Breast epithelium (tissue), 4 donors: Measurements from ENCODE around the gene SCAF8. TPM values are rescaled to one million over a fixed set of nuclear protein-coding genes. Genes with fewer than 3 reads are reported as not detected.

Experiments
- DNase-seq, 2 donors: peaks; one replicate each; pipeline ENCODE4 v3.0.0-alpha.2; 2019; ENCODE audit warnings: low spot score in 2 of 2
- H3K27ac ChIP-seq, 2 donors: fragments of 200-600 bp; sonication (generic) in 1 of 2; one replicate each; pipeline ENCODE4 v1.5.1; 2016 to 2019; ENCODE audit warnings: mild to moderate bottlenecking in 1 of 2
- H3K27me3 ChIP-seq, 2 donors: fragments of 200-600 bp; sonication (generic) in 1 of 2; one replicate each; pipeline versions ENCODE4 v1.5.1 to v1.6.0; 2017 to 2019; ENCODE audit warnings: control low read depth in 1 of 2, mild to moderate bottlenecking in 1 of 2
- H3K36me3 ChIP-seq: fragments of 200-600 bp; one replicate; pipeline ENCODE4 v1.5.1; 2019
- H3K4me1 ChIP-seq, 2 donors: fragments of 200-600 bp; sonication (generic); one replicate each; pipeline ENCODE4 v1.5.1; 2016 to 2019; ENCODE audit warnings: control low read depth in 1 of 2
- H3K4me3 ChIP-seq, 3 donors: fragments of 200-600 bp; sonication (generic); 1 replicate in 2 of 3; 2 replicates in 1 of 3; pipeline ENCODE4 v1.5.1; 2016 to 2019; ENCODE audit warnings: mild to moderate bottlenecking in 3 of 3, moderate library complexity in 2 of 3
- H3K9me3 ChIP-seq, 2 donors: fragments of 200-600 bp; sonication (generic) in 1 of 2; one replicate each; pipeline ENCODE4 v1.5.1; 2016 to 2019; ENCODE audit warnings: control low read depth in 1 of 2
- POLR2A ChIP-seq: fragments of 450-650 bp; IDR thresholded peaks from one replicate; pipeline ENCODE4 v1.6.1; 2016; ENCODE audit warnings: antibody characterized with exemption, mild to moderate bottlenecking, moderate library complexity
- POLR2AphosphoS5 ChIP-seq, 3 donors: sonication (generic); formaldehyde crosslinking; IDR thresholded peaks; one replicate each; pipeline ENCODE4 v1.6.1; 2017; ENCODE audit warnings: antibody characterized with exemption in 3 of 3
- intact Hi-C: fragments of 100-400 bp; cut with DNase I; formaldehyde crosslinking; loops from one replicate; pipeline ENCODE4 v1.15.1; 2023; ENCODE audit warnings: low total_unique reads
- total RNA-seq, 3 donors: library from RNA; depleted of rRNA; stranded (reverse); fragments of >200 nt; gene quantifications; one replicate each; pipeline ENCODE4 v1.1.0, GENCODE V29; 2016
- TF ChIP-seq, protein P1 (sequence below), 3 donors: fragments of 450-650 bp; IDR thresholded peaks; one replicate each; pipeline ENCODE4 v1.5.1; 2016 to 2017; ENCODE audit warnings: antibody characterized with exemption in 3 of 3, mild to moderate bottlenecking in 3 of 3, moderate library complexity in 3 of 3

The SCAF8 gene
- total RNA-seq, 3 donors from 2014 or later = 38.9 to 58.0 (median 41.0) TPM

DNA sequence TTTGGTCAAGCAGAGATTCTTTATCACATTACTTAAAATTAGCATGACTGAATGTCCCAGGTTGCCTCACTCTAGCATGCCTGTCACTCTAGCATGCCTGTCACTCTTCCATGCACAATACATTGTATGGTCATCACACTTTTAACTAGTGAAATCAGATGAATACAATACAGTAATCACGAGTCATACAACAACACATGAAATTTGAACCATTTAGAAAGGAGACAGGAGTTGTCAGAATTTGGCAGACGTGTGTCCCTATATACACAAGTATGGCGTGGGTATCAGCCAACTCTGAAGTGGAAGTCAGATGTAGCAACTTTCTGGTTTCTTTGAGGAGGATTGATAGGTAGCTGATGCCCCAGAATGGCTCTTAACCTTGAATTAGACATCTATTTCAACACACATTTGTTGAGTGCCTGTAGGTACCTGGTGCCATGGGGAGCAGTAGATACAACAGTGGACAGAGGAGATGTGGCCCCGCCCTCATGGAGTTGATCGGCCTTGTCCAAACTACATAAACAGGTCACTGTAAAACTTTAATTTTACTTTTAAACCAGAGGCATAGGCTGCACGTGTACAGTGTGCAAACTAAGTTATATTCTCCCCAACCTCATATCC, 145.8 kb downstream of the SCAF8 start:
- H3K4me3 ChIP-seq = no peak overlapping the region
- intact Hi-C loops = no loop called here
- no peaks in the 10 kb centered on the region for H3K27me3 ChIP-seq
- TF ChIP-seq POLR2AphosphoS5 (IDR thresholded peaks at IDR 0.05) (no peak), POLR2A (no peak)
- TF ChIP-seq, protein P1, sequence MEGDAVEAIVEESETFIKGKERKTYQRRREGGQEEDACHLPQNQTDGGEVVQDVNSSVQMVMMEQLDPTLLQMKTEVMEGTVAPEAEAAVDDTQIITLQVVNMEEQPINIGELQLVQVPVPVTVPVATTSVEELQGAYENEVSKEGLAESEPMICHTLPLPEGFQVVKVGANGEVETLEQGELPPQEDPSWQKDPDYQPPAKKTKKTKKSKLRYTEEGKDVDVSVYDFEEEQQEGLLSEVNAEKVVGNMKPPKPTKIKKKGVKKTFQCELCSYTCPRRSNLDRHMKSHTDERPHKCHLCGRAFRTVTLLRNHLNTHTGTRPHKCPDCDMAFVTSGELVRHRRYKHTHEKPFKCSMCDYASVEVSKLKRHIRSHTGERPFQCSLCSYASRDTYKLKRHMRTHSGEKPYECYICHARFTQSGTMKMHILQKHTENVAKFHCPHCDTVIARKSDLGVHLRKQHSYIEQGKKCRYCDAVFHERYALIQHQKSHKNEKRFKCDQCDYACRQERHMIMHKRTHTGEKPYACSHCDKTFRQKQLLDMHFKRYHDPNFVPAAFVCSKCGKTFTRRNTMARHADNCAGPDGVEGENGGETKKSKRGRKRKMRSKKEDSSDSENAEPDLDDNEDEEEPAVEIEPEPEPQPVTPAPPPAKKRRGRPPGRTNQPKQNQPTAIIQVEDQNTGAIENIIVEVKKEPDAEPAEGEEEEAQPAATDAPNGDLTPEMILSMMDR (IDR thresholded peaks at IDR 0.05) = no peak
- H3K9me3 ChIP-seq = no peaks in the 10 kb centered on the region
- DNase-seq = no peak
- no peak overlapping the region for H3K27ac ChIP-seq
- no peaks in the 10 kb centered on the region for H3K36me3 ChIP-seq
- H3K4me1 ChIP-seq = peaks cover 0 to 5% of the 10 kb centered on the region in 2 donors

- Histone ChIP-seq H3K4me3 (no peak overlapping the region), H3K36me3 (no peaks in the 10 kb centered on the region), H3K9me3 (no peaks in the 10 kb centered on the region), H3K27ac (peak overlapping the region in 1 of 2 donors; percentile 31), H3K4me1 (no peaks in the 10 kb centered on the region), H3K27me3 (no peaks in the 10 kb centered on the region)
- no peak for TF ChIP-seq POLR2A
- TF ChIP-seq, protein P1 (IDR thresholded peaks at IDR 0.05) = no peak
- TF ChIP-seq POLR2AphosphoS5 (IDR thresholded peaks at IDR 0.05) = no peak
- peak in 1 of 2 donors; percentile 38 for DNase-seq
- intact Hi-C loops = loop anchor here (1.0 kb wide), 1 partner anchor 8 kb away; no protein-coding TSS in a partner anchor
These were observed 148.9 kb downstream of the SCAF8 start for GRCh38 chr6:154882107-154882506.

Other genes starting within 250 kb of the SCAF8 start
- 1 to 10 TPM; 2.1 to 8.6 (median 5.2) TPM for gene CNKSR3, start 222.7 kb upstream of the SCAF8 start, total RNA-seq